ENCODE data around the gene CCDC150.
"Not testable (repeated sequence)": the region's sequence is repeated elsewhere in the genome, so short reads cannot be mapped to it uniquely, and the experiment has no call there.

The CCDC150 gene

DNA sequence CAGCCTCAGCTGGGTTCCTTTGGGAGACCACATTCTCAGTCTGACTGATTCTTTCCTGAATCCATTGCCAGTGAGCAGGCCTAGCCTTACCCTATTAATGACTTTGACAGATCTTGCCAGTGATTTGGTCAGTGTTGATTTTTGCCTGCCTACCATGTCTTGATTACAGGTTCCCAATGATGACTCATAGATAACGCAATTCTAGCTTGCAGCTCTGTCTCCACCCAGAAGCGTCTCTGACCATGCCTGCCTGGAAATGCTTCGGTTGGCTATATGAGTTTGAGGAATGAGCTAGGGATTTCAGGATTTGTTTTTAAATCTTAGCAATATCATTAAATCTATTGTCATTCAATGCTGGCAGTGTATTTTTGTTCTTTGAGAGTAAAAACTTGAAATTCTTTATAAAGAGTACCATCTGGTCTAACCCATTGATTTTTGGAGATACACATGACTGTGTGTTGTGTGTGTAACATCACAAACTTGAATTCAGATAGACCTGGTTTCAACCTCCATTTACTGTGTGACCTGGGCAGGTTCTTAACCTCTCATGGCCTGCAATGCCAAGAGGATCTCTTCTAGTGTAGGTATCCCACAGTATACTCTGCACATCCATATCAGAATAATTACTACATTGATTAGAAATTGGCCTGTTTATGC lies 57.0 kb downstream of the CCDC150 start:
- H3K27me3 ChIP-seq (replicated peaks; ENCODE audit: control insufficient read depth, insufficient read depth, low read length) = no peaks in the 10 kb centered on the region
- TF ChIP-seq, protein P1, sequence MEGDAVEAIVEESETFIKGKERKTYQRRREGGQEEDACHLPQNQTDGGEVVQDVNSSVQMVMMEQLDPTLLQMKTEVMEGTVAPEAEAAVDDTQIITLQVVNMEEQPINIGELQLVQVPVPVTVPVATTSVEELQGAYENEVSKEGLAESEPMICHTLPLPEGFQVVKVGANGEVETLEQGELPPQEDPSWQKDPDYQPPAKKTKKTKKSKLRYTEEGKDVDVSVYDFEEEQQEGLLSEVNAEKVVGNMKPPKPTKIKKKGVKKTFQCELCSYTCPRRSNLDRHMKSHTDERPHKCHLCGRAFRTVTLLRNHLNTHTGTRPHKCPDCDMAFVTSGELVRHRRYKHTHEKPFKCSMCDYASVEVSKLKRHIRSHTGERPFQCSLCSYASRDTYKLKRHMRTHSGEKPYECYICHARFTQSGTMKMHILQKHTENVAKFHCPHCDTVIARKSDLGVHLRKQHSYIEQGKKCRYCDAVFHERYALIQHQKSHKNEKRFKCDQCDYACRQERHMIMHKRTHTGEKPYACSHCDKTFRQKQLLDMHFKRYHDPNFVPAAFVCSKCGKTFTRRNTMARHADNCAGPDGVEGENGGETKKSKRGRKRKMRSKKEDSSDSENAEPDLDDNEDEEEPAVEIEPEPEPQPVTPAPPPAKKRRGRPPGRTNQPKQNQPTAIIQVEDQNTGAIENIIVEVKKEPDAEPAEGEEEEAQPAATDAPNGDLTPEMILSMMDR (IDR thresholded peaks at IDR 0.05; ENCODE audit: insufficient read depth, low read length, poor library complexity, severe bottlenecking) = no peak
- DNase-seq (ENCODE audit: extremely low read depth, insufficient read length) = no peak
- H3K36me3 ChIP-seq (ENCODE audit: control insufficient read depth, insufficient read depth, low read length) = no peaks in the 10 kb centered on the region
- no peak overlapping the region for H3K4me3 ChIP-seq (replicated peaks; ENCODE audit: low read depth, low read length)

DNA sequence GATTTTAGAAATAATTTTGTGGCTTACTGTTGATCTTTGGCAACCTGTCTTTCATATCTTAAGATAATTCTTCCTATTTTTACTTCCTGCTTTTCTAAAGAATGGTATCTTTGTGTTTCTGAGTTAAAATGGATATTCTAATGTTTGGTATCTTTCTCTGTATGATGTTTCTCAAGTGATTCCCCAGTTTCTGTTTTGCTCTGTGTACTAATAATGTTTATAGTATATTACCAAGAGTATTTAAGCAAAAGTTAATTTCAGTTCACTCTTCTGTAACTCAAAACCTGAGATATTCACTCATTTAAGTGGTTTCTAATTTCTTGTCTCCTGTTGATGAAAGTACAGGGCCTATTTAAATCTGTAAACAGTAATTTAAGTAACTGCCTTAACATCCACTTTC lies 58.3 kb downstream of the CCDC150 start:
- DNase-seq (ENCODE audit: extremely low read depth, insufficient read length) = no peak
- TF ChIP-seq, protein P1 (IDR thresholded peaks at IDR 0.05; ENCODE audit: insufficient read depth, low read length, poor library complexity, severe bottlenecking) = no peak
- Histone ChIP-seq H3K4me3 (replicated peaks; ENCODE audit: low read depth, low read length) (no peak overlapping the region), H3K36me3 (ENCODE audit: control insufficient read depth, insufficient read depth, low read length) (no peaks in the 10 kb centered on the region), H3K27me3 (replicated peaks; ENCODE audit: control insufficient read depth, insufficient read depth, low read length) (no peaks in the 10 kb centered on the region)

DNA sequence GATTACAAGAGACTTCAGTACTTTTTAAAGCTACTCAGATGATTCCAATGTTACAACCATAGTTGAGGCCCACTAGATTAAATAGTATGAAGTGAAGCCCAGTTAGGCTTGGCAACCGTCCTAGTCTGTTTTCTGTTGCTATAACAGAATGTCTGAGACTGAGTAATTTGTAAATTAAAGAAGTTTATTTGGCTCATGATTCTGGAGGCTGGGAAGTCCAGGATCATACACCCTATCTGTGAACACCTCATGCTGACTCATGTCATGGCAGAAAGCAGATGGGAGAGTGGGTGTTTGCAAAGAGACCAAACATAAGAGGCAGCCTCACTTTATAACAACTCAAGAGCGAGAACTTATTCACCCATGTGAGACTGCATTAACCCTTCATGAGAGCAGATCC lies 63.1 kb downstream of the CCDC150 start:
- H3K27me3 ChIP-seq (replicated peaks; ENCODE audit: control insufficient read depth, insufficient read depth, low read length) = no peaks in the 10 kb centered on the region
- TF ChIP-seq, protein P1 (IDR thresholded peaks at IDR 0.05; ENCODE audit: insufficient read depth, low read length, poor library complexity, severe bottlenecking) = no peak
- no peak for DNase-seq (ENCODE audit: extremely low read depth, insufficient read length)
- no peak overlapping the region for H3K4me3 ChIP-seq (replicated peaks; ENCODE audit: low read depth, low read length)
- no peaks in the 10 kb centered on the region for H3K36me3 ChIP-seq (ENCODE audit: control insufficient read depth, insufficient read depth, low read length)

DNA sequence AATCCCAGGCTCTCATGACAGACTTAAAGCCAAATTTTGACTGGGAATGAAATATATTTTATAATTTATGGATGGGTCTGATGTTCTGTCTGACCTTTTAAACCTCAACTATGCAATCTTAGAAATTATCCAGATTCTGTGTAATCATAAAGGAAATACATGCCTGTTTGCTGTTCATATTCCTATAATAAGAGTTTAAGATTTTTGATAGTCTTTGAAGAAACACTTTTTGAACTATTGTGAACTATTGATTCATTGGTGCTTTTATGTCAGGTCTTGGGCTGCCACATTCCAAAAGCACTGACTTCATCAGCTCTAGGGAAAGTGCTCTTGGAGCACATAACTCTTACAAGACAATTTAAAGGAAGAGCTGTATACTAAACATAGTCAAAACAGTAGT lies 64.2 kb downstream of the CCDC150 start:
- H3K4me3 ChIP-seq (replicated peaks; ENCODE audit: low read depth, low read length) = no peak overlapping the region
- H3K27me3 ChIP-seq (replicated peaks; ENCODE audit: control insufficient read depth, insufficient read depth, low read length) = no peaks in the 10 kb centered on the region
- DNase-seq (ENCODE audit: extremely low read depth, insufficient read length) = no peak
- no peaks in the 10 kb centered on the region for H3K36me3 ChIP-seq (ENCODE audit: control insufficient read depth, insufficient read depth, low read length)
- TF ChIP-seq, protein P1 (IDR thresholded peaks at IDR 0.05; ENCODE audit: insufficient read depth, low read length, poor library complexity, severe bottlenecking) = no peak

DNA sequence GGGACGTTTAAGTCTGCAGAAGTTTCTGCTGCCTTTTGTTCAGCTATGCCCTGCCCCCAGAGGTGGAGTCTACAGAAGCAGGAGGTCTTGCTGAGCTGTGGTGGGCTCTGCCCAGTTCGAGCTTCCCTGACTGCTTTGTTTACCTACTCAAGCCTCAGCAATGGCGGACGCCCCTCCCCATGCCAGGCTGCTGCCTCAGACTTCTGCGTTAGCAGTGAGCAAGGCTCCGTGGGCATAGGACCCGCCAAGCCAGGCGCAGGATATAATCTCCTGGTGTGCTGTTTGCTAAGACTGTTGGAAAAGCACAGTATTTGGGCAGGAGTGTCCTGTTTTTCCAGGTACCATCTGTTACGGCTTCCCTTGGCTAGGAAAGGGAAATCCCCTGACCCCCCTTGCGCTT lies 70.5 kb downstream of the CCDC150 start:
- H3K36me3 ChIP-seq (ENCODE audit: control insufficient read depth, insufficient read depth, low read length); DNase-seq (ENCODE audit: extremely low read depth, insufficient read length); H3K4me3 ChIP-seq (replicated peaks; ENCODE audit: low read depth, low read length); H3K27me3 ChIP-seq (replicated peaks; ENCODE audit: control insufficient read depth, insufficient read depth, low read length): not testable (repeated sequence)

DNA sequence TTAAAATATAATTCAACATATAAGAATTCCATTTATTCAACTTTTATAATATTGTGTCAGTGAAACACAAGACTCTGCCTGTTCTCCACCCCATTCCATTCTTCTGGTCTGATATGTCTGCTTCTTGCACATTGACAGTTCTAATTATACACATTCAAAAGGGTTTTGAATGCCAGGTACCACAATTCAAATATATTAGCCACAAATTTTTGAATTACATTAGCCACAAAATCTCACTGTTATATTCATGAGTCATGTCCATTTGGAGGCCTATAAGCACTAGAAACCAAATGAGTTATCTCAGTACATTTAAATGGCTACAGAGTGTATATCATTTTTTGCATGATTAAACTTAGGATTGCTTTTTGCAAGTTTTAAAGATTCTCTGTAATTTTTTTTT lies 72.1 kb downstream of the CCDC150 start:
- Histone ChIP-seq H3K4me3 (replicated peaks; ENCODE audit: low read depth, low read length) (no peak overlapping the region), H3K27me3 (replicated peaks; ENCODE audit: control insufficient read depth, insufficient read depth, low read length) (no peaks in the 10 kb centered on the region), H3K36me3 (ENCODE audit: control insufficient read depth, insufficient read depth, low read length) (no peaks in the 10 kb centered on the region)
- TF ChIP-seq, protein P1 (IDR thresholded peaks at IDR 0.05; ENCODE audit: insufficient read depth, low read length, poor library complexity, severe bottlenecking) = no peak
- no peak for DNase-seq (ENCODE audit: extremely low read depth, insufficient read length)

Data from GM06990 (cell line).